CD4-positive, alpha-beta T cell (primary cell): Measurements from ENCODE around the gene HOPX. TPM values are rescaled to one million over a fixed set of nuclear protein-coding genes. Genes with fewer than 3 reads are reported as not detected.

Experiments
- ATAC-seq: fragments of 200-7000 bp; cut with Tn5 transposase; one replicate; pipeline ENCODE4 v1.10.0; 2022; ENCODE audit warnings: mild to moderate bottlenecking; ENCODE audit not compliant: poor library complexity
- CTCF ChIA-PET: fragments of 350-600 bp; sonication (Branson Sonifier 250); formaldehyde crosslinking; loops from one replicate; lab custom pipeline; 2021; ENCODE audit warnings: antibody characterized with exemption, inconsistent platforms; lab: Charles Lee
- POLR2A ChIA-PET: fragments of 350-600 bp; sonication (Branson Sonifier 250); formaldehyde crosslinking; loops from one replicate; lab custom pipeline; 2021; ENCODE audit warnings: antibody characterized with exemption, inconsistent platforms; lab: Charles Lee
- DNase-seq, 14 experiments: peaks; one replicate each; pipeline ENCODE4 v3.0.0-alpha.2; 2013 to 2020; ENCODE audit warnings: mixed read lengths in 2 of 14
- H3K27ac ChIP-seq, 2 donors: one replicate each; pipeline versions ENCODE4 v1.5.1 to v1.7.0; 2013; ENCODE audit warnings: low read length in 2 of 2, low read depth in 1 of 2, mild to moderate bottlenecking in 1 of 2
- H3K27me3 ChIP-seq, 2 experiments: 1 replicate in 1 of 2; 2 replicates in 1 of 2; pipeline versions ENCODE4 v1.6.1 to v1.7.0; 2013; ENCODE audit warnings: low read length in 2 of 2, control low read depth in 1 of 2, mild to moderate bottlenecking in 1 of 2, moderate library complexity in 1 of 2; ENCODE audit not compliant: insufficient read depth in 2 of 2, control insufficient read depth in 1 of 2
- H3K36me3 ChIP-seq: one replicate; pipeline ENCODE4 v1.6.1; 2013; ENCODE audit warnings: low read length, control low read depth; ENCODE audit not compliant: insufficient read depth
- H3K4me1 ChIP-seq: one replicate; pipeline ENCODE4 v1.6.1; 2013; ENCODE audit warnings: low read length, control low read depth; ENCODE audit not compliant: insufficient read depth
- H3K4me3 ChIP-seq: one replicate; pipeline ENCODE4 v1.5.1; 2013; ENCODE audit warnings: mild to moderate bottlenecking, low read length, moderate library complexity
- H3K9me3 ChIP-seq, 2 experiments: 1 replicate in 1 of 2; 2 replicates in 1 of 2; pipeline versions ENCODE4 v1.6.1 to v1.7.0; 2013; ENCODE audit warnings: low read length in 2 of 2, mild to moderate bottlenecking in 2 of 2, control low read depth in 1 of 2, moderate library complexity in 1 of 2; ENCODE audit not compliant: control insufficient read depth in 1 of 2, insufficient read depth in 1 of 2
- H3K27ac Mint-ChIP-seq: one replicate; pipeline ENCODE4 v1.8.0; 2020; ENCODE audit warnings: mixed read lengths
- H3K27me3 Mint-ChIP-seq: one replicate; pipeline ENCODE4 v1.8.0; 2021; ENCODE audit warnings: mixed read lengths
- H3K36me3 Mint-ChIP-seq: one replicate; pipeline ENCODE4 v1.8.0; 2021; ENCODE audit warnings: low read depth, mixed read lengths
- H3K4me1 Mint-ChIP-seq: one replicate; pipeline ENCODE4 v1.8.0; 2021; ENCODE audit warnings: low read depth, mixed read lengths
- H3K4me3 Mint-ChIP-seq: one replicate; pipeline ENCODE4 v1.8.0; 2020; ENCODE audit warnings: mild to moderate bottlenecking, mixed read lengths
- H3K9me3 Mint-ChIP-seq: one replicate; pipeline ENCODE4 v1.8.0; 2020; ENCODE audit warnings: mixed read lengths
- CTCF ChIP-seq: fragments of 200-600 bp; IDR thresholded peaks from one replicate; pipeline ENCODE4 v1.8.0; 2022; ENCODE audit warnings: antibody characterized with exemption, mild to moderate bottlenecking
- intact Hi-C, 2 experiments: fragments of 100-400 bp; cut with DNase I in 1 of 2; cut with micrococcal nuclease in 1 of 2; formaldehyde crosslinking; loops; one replicate each; pipeline versions ENCODE4 v1.15.1 to v1.9.0; 2023 to 2025; cut with DNase I, micrococcal nuclease
- total RNA-seq, 174 experiments: library from RNA in 2 of 174; stranded (reverse) in 2 of 174; gene quantifications; one replicate each; pipeline ENCODE4 v1.2.3 and lab custom pipeline; 2021 to 2026

Gene HOPX
- total RNA-seq, 2 experiments from 2014 or later, result 4.3 to 5.9 TPM

- Mint-ChIP-seq H3K27ac (no peak overlapping the region), H3K27me3 (no peaks in the 10 kb centered on the region), H3K9me3 (peaks cover 8% of the 10 kb centered on the region), H3K4me3 (no peak overlapping the region), H3K36me3 (peaks cover 4% of the 10 kb centered on the region), H3K4me1 (no peaks in the 10 kb centered on the region)
- no peak for ATAC-seq
- DNase-seq, result peak in 5 of 14 experiments; percentile 3 to 17 (median 17)
- no peak overlapping the region for H3K4me3 ChIP-seq
- no peaks in the 10 kb centered on the region for H3K4me1 ChIP-seq
- TF ChIP-seq CTCF, result no peak
- intact Hi-C loops, result no loop called here
- peaks cover 4 to 12% of the 10 kb centered on the region in 2 experiments for H3K9me3 ChIP-seq
- no peak overlapping the region for H3K27ac ChIP-seq
- peaks cover 0 to 3% of the 10 kb centered on the region in 2 experiments for H3K27me3 ChIP-seq
- CTCF ChIA-PET, result no interaction called here
- POLR2A ChIA-PET, result interaction anchor here (0.7 to 1.2 kb wide), 3 partner anchors 24 to 173 kb away, joined by 3 to 5 read pairs (median 4); no protein-coding TSS in a partner anchor
- H3K36me3 ChIP-seq, result no peaks in the 10 kb centered on the region
Measured at GRCh38 chr4:56626963-56627362, 54.1 kb downstream of the HOPX start.

DNA sequence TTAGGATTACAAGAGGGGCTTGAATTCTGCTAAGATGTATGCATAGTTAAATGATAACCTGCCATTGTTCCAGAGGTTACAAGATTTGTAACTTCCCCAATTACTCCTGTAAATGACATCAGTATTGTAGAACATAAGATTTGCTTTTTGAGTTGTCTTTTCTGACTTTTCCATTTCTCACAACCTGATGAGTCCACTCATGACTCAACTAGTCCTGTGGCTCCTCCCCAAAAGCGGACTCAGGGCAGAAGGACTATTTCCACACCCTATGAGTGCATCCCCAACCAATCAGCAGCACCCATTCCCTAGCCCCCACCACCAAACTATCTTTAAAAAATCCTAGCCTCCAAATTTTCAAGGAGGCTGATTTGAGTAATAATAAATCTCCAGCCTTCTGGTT, 54.7 kb downstream of the HOPX start:
- Histone ChIP-seq H3K4me1 (no peaks in the 10 kb centered on the region), H3K4me3 (no peak overlapping the region), H3K36me3 (no peaks in the 10 kb centered on the region), H3K27ac (no peak overlapping the region), H3K9me3 (peaks cover 4 to 12% of the 10 kb centered on the region in 2 experiments), H3K27me3 (peaks cover 0 to 3% of the 10 kb centered on the region in 2 experiments)
- H3K4me1 Mint-ChIP-seq, result no peaks in the 10 kb centered on the region
- ATAC-seq, result no peak
- peaks cover 4% of the 10 kb centered on the region for H3K36me3 Mint-ChIP-seq
- no peaks in the 10 kb centered on the region for H3K27me3 Mint-ChIP-seq
- POLR2A ChIA-PET, result no interaction called here
- H3K27ac Mint-ChIP-seq, result no peak overlapping the region
- H3K9me3 Mint-ChIP-seq, result peaks cover 8% of the 10 kb centered on the region
- CTCF ChIA-PET, result no interaction called here
- intact Hi-C loops, result no loop called here
- no peak for TF ChIP-seq CTCF
- H3K4me3 Mint-ChIP-seq, result no peak overlapping the region
- DNase-seq, result no peak

DNA sequence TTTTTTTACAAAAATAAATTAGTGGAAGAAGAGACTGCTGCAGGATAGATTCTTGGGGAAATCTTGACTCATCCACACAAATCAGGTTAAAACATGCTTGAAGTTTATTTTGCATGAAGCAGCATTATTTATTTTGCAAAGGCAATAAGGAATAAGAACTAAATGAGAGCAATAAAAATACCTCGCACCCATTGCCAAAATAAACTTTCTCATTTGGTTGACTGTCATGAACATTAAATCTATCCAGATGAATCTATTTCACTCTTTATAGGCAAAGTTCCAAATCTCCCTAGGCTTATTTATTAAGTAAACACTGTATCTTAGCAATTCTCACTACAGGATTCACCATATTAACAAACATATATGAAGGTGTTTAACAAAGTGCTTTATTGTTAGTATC, 58.9 kb downstream of the HOPX start:
- ChIA-PET POLR2A (no interaction called here), CTCF (no interaction called here)
- Histone ChIP-seq H3K27me3 (peaks cover 0 to 3% of the 10 kb centered on the region in 2 experiments), H3K4me3 (no peak overlapping the region), H3K27ac (no peak overlapping the region), H3K9me3 (peaks cover 4 to 12% of the 10 kb centered on the region in 2 experiments), H3K36me3 (no peaks in the 10 kb centered on the region), H3K4me1 (no peaks in the 10 kb centered on the region)
- Mint-ChIP-seq H3K27ac (no peak overlapping the region), H3K36me3 (peaks cover 4% of the 10 kb centered on the region), H3K4me3 (no peak overlapping the region), H3K9me3 (peaks cover 8% of the 10 kb centered on the region), H3K27me3 (no peaks in the 10 kb centered on the region), H3K4me1 (no peaks in the 10 kb centered on the region)
- intact Hi-C loops, result no loop called here
- no peak for DNase-seq
- TF ChIP-seq CTCF, result no peak
- ATAC-seq, result no peak
